OCI-LY3 (cell line): ENCODE data around the gene GPER1.

ENCODE experiments used
- H2AFZ ChIP-seq: fragments of 200-600, 300-600 bp; shearing (Covaris generic); 2 replicates; pipeline ENCODE4 v1.6.0; 2014; ENCODE audit warnings: antibody characterized with exemption, low read depth, low read length
- H3K27ac ChIP-seq: fragments of 200-600, 300-600 bp; sonication (generic); 2 replicates; pipeline ENCODE4 v1.5.1; 2014; ENCODE audit warnings: mild to moderate bottlenecking, low read length, moderate library complexity, mixed read lengths
- H3K27me3 ChIP-seq: fragments of 200-600, 300-600 bp; sonication (generic); 2 replicates; pipeline ENCODE4 v1.6.1; 2014; ENCODE audit warnings: low read depth, low read length, mixed read lengths
- H3K36me3 ChIP-seq: fragments of 200-600, 300-600 bp; sonication (generic); replicated peaks from 2 replicates; pipeline ENCODE3; 2014; ENCODE audit warnings: low read depth, low read length, mixed read lengths
- H3K4me1 ChIP-seq: fragments of 300-600, 200-600 bp; sonication (generic); 2 replicates; pipeline ENCODE4 v1.6.1; 2014; ENCODE audit warnings: low read length, mixed read lengths
- H3K4me2 ChIP-seq: fragments of 200-600, 300-600 bp; sonication (generic); 2 replicates; pipeline ENCODE4 v1.6.1; 2014; ENCODE audit warnings: low read length, mixed read lengths
- H3K4me3 ChIP-seq: fragments of 300-600, 200-600 bp; sonication (generic); 2 replicates; pipeline ENCODE4 v1.5.1; 2014; ENCODE audit warnings: antibody characterized with exemption, mild to moderate bottlenecking, low read length, moderate library complexity
- H3K79me2 ChIP-seq: fragments of 300-600, 200-600 bp; shearing (Covaris generic); 2 replicates; pipeline ENCODE4 v1.6.1; 2014; ENCODE audit warnings: mild to moderate bottlenecking, low read length, mixed read lengths
- H3K9ac ChIP-seq: fragments of 300-600, 200-600 bp; shearing (Covaris generic); 2 replicates; pipeline ENCODE4 v1.6.0; 2014; ENCODE audit warnings: mild to moderate bottlenecking, low read length, moderate library complexity
- H3K9me3 ChIP-seq: fragments of 200-600, 300-600 bp; shearing (Covaris generic); 2 replicates; pipeline ENCODE4 v1.6.1; 2014; ENCODE audit warnings: low read length, mixed read lengths; ENCODE audit not compliant: insufficient read depth
- H4K20me1 ChIP-seq: fragments of 200-600, 300-600 bp; sonication (generic); 2 replicates; pipeline ENCODE4 v1.6.1; 2016; ENCODE audit warnings: low read length, mixed read lengths; ENCODE audit not compliant: insufficient read depth
- CTCF ChIP-seq: fragments of 200-600, 300-600 bp; sonication (generic); IDR thresholded peaks from 2 replicates; pipeline ENCODE4 v1.5.1; 2014; ENCODE audit warnings: antibody characterized with exemption, low read length, low read depth
- EZH2phosphoT487 ChIP-seq: fragments of 200-600 bp; shearing (Covaris generic); IDR thresholded peaks from 2 replicates; pipeline ENCODE4 v1.6.1; 2018; ENCODE audit warnings: antibody characterized with exemption, mixed run types, low read depth

GPER1 gene

GRCh38 chr7:1042492-1042833, 45.5 kb upstream of the GPER1 start:
- Histone ChIP-seq H4K20me1 (no peaks in the 10 kb centered on the region), H3K9ac (no peak overlapping the region), H3K36me3 (no peaks in the 10 kb centered on the region), H3K27me3 (no peaks in the 10 kb centered on the region), H3K79me2 (no peaks in the 10 kb centered on the region), H3K27ac (no peak overlapping the region), H3K9me3 (no peaks in the 10 kb centered on the region), H2AFZ (no peak overlapping the region), H3K4me3 (no peak overlapping the region), H3K4me2 (no peak overlapping the region), H3K4me1 (peaks cover 12% of the 10 kb centered on the region)
- no peak for TF ChIP-seq EZH2phosphoT487
- no peak for TF ChIP-seq CTCF

GRCh38 chr7:1043552-1044188, 44.2 kb upstream of the GPER1 start:
- Histone ChIP-seq H3K4me3 (peak overlapping the region; percentile 74), H3K36me3 (no peaks in the 10 kb centered on the region), H4K20me1 (no peaks in the 10 kb centered on the region; the same call in 1 of the 2 replicates), H2AFZ (no peak overlapping the region), H3K79me2 (no peaks in the 10 kb centered on the region), H3K4me1 (peaks cover 20% of the 10 kb centered on the region), H3K9ac (peak overlapping the region; percentile 29), H3K9me3 (no peaks in the 10 kb centered on the region), H3K27ac (peak overlapping the region; percentile 6; the same call in 1 of the 2 replicates), H3K27me3 (no peaks in the 10 kb centered on the region), H3K4me2 (peak overlapping the region; percentile 79)
- TF ChIP-seq EZH2phosphoT487: no peak
- no peak for TF ChIP-seq CTCF

- Histone ChIP-seq H3K79me2 (no peaks in the 10 kb centered on the region), H3K27me3 (no peaks in the 10 kb centered on the region), H3K4me2 (peak within 1 kb of the TSS; percentile 86), H3K4me1 (peaks cover 20% of the 10 kb centered on the region), H3K9ac (peak within 1 kb of the TSS; percentile 52), H3K4me3 (peak within 1 kb of the TSS; percentile 91), H3K9me3 (no peaks in the 10 kb centered on the region), H3K36me3 (no peaks in the 10 kb centered on the region), H4K20me1 (no peaks in the 10 kb centered on the region; the same call in 1 of the 2 replicates), H2AFZ (no peak within 1 kb of the TSS), H3K27ac (peak within 1 kb of the TSS; percentile 6; the same call in 1 of the 2 replicates)
- no peak for TF ChIP-seq EZH2phosphoT487
- TF ChIP-seq CTCF: peak; percentile 54
Measured at GRCh38 chr7:1044189-1045068, 43.5 kb upstream of the GPER1 start, which contains the start of gene GPR146. Gene GPR146 (plus strand): TSS chr7:1044546. CDS start chr7:1057516, 12,970 bp downstream.
